ENCODE measurements around the gene ARPC4.

The ARPC4 gene

GRCh38 chr3:9792405-9793160, at the start of gene ARPC4, which contains the start of gene TADA3:
Gene ARPC4 (plus strand): TSS chr3:9793082. CDS start chr3:9793122, 40 bp downstream.
Gene TADA3 (minus strand): TSS chr3:9792473. CDS start chr3:9791466, 1,007 bp downstream.
- DNase-seq (ENCODE audit: low read depth in 2 of 2) = peak; percentile 98
- peak within 1 kb of the TSS; percentile 75 to 96 for H3K4me3 ChIP-seq (replicated peaks in 1 of 2; ENCODE audit: low read depth in 2 of 2, low read length in 2 of 2)
- TF ChIP-seq, protein P1, sequence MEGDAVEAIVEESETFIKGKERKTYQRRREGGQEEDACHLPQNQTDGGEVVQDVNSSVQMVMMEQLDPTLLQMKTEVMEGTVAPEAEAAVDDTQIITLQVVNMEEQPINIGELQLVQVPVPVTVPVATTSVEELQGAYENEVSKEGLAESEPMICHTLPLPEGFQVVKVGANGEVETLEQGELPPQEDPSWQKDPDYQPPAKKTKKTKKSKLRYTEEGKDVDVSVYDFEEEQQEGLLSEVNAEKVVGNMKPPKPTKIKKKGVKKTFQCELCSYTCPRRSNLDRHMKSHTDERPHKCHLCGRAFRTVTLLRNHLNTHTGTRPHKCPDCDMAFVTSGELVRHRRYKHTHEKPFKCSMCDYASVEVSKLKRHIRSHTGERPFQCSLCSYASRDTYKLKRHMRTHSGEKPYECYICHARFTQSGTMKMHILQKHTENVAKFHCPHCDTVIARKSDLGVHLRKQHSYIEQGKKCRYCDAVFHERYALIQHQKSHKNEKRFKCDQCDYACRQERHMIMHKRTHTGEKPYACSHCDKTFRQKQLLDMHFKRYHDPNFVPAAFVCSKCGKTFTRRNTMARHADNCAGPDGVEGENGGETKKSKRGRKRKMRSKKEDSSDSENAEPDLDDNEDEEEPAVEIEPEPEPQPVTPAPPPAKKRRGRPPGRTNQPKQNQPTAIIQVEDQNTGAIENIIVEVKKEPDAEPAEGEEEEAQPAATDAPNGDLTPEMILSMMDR (IDR thresholded peaks at IDR 0.05; ENCODE audit: low read depth, low read length) = peak; percentile 12

DNA sequence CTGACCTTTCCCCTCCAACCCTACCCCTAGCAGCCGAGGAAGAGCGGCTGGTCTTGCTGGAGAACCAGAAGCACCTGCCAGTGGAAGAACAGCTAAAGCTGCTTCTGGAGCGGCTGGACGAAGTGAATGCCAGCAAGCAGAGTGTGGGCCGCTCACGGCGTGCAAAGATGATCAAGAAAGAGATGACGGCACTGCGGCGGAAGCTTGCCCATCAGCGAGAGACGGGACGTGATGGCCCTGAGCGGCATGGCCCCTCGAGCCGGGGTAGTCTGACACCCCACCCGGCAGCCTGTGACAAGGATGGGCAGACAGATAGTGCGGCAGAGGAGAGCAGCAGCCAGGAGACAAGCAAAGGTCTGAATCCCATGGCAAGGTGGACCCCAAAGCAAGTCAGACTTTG, 49.3 kb upstream of the ARPC4 start:
- TF ChIP-seq, protein P1 (IDR thresholded peaks at IDR 0.05; ENCODE audit: low read depth, low read length) = no peak
- H3K4me3 ChIP-seq (replicated peaks in 1 of 2; ENCODE audit: low read depth in 2 of 2, low read length in 2 of 2) = no peak overlapping the region
- DNase-seq (ENCODE audit: low read depth in 2 of 2) = no peak

GRCh38 chr3:9744162-9744561, 48.7 kb upstream of the ARPC4 start:
- no peak overlapping the region for H3K4me3 ChIP-seq (replicated peaks in 1 of 2; ENCODE audit: low read depth in 2 of 2, low read length in 2 of 2)
- TF ChIP-seq, protein P1 (IDR thresholded peaks at IDR 0.05; ENCODE audit: low read depth, low read length) = no peak
- no peak for DNase-seq (ENCODE audit: low read depth in 2 of 2)

DNA sequence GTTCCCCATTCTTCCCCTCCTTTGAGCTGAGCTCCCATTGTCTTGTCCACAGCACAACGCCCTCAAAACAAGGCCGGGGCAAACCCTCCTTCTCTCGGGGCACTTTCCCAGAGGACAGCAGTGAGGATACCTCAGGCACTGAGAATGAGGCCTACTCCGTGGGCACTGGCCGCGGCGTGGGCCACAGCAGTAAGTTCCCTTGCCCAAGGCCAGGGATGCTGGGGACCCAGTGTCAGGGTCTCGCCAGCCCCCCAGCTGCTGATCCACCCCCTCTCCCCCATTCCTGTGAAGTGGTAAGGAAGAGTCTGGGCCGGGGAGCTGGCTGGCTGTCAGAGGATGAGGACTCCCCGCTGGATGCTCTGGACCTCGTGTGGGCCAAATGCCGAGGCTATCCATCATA, 47.4 kb upstream of the ARPC4 start:
- no peak for DNase-seq (ENCODE audit: low read depth in 2 of 2)
- TF ChIP-seq, protein P1 (IDR thresholded peaks at IDR 0.05; ENCODE audit: low read depth, low read length) = no peak
- no peak overlapping the region for H3K4me3 ChIP-seq (replicated peaks in 1 of 2; ENCODE audit: low read depth in 2 of 2, low read length in 2 of 2)

DNA sequence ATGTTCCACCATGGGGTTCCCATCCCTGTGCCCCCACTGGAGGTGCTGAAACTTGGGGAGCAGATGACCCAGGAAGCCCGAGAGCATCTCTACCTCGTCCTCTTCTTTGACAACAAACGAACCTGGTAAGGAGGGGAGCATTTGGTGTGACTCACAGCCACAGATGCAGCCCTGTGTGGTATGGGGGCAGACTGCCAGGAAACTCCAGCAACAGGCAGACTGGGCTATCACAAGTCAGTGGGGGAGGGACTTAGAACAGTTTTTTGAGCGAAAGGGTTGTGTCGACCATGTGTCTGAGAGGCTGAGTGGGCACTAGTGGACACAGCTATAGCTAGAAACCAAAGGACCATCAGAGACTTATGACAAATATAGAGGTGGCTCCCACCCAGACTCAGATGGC, 46.6 kb upstream of the ARPC4 start:
- TF ChIP-seq, protein P1 (IDR thresholded peaks at IDR 0.05; ENCODE audit: low read depth, low read length) = no peak
- DNase-seq (ENCODE audit: low read depth in 2 of 2) = peak; percentile 80 to 91
- H3K4me3 ChIP-seq (replicated peaks in 1 of 2; ENCODE audit: low read depth in 2 of 2, low read length in 2 of 2) = no peak overlapping the region

- DNase-seq (ENCODE audit: low read depth in 2 of 2) = peak; percentile 58 to 70
- TF ChIP-seq, protein P1 (IDR thresholded peaks at IDR 0.05; ENCODE audit: low read depth, low read length) = no peak
- no peak overlapping the region for H3K4me3 ChIP-seq (replicated peaks in 1 of 2; ENCODE audit: low read depth in 2 of 2, low read length in 2 of 2)
Measured at GRCh38 chr3:9747267-9747666, 45.6 kb upstream of the ARPC4 start.

Data from cardiac fibroblast (primary cell).